ENCODE measurements around the gene FXYD6.

- TF ChIP-seq YY1 (IDR thresholded peaks at IDR 0.05; ENCODE audit: insufficient read depth, insufficient read length): no peak
- no peak for TF ChIP-seq ZNF274 (IDR thresholded peaks at IDR 0.05; ENCODE audit: low read depth, low read length)
- TF ChIP-seq SUZ12 (IDR thresholded peaks at IDR 0.05; ENCODE audit: extremely low read depth, insufficient read depth, insufficient read length): no peak
These were observed 14.3 kb downstream of the FXYD6 start for GRCh38 chr11:117862019-117862725.
